ENCODE data around the gene CREB3L2. TPM values are rescaled to one million over a fixed set of nuclear protein-coding genes. Genes with fewer than 3 reads are reported as not detected.
A peak's percentile ranks its signal among the peaks of the same experiment; 100 is the strongest.

Gene CREB3L2
- total and polyA plus RNA-seq, 2 of the 13 experiments (the other 11 are each of a cell fraction or from before 2014, with no cell fraction given): 22.1 to 41.1 TPM

- TF ChIP-seq SSRP1 (CRISPR knock-in tag; IDR thresholded peaks at IDR 0.05) (no peak), GFI1 (CRISPR knock-in tag; IDR thresholded peaks at IDR 0.05; ENCODE audit: borderline replicate concordance) (no peak), NCOA2 (CRISPR knock-in tag; IDR thresholded peaks at IDR 0.05) (no peak), TEAD2 (CRISPR knock-in tag; IDR thresholded peaks at IDR 0.05) (no peak), TSC22D2 (CRISPR knock-in tag; IDR thresholded peaks at IDR 0.05; ENCODE audit: borderline replicate concordance) (no peak), ZNF10 (CRISPR knock-in tag; IDR thresholded peaks at IDR 0.05; ENCODE audit: borderline replicate concordance, low read depth) (no peak), ZSCAN12 (CRISPR knock-in tag; IDR thresholded peaks at IDR 0.05) (no peak), RARG (CRISPR knock-in tag; IDR thresholded peaks at IDR 0.05; ENCODE audit: low read depth) (no peak), ZNF33B (CRISPR knock-in tag; IDR thresholded peaks at IDR 0.05) (no peak), RXRA (CRISPR knock-in tag; IDR thresholded peaks at IDR 0.05) (no peak), AKNA (CRISPR knock-in tag; IDR thresholded peaks at IDR 0.05; ENCODE audit: borderline replicate concordance) (no peak), RCOR2 (CRISPR knock-in tag; IDR thresholded peaks at IDR 0.05) (0 out of 2 replicates have a peak, but pooled peaks have one; percentile 2), ETV5 (CRISPR knock-in tag; IDR thresholded peaks at IDR 0.05; ENCODE audit: borderline replicate concordance) (no peak), TIGD3 (CRISPR knock-in tag; IDR thresholded peaks at IDR 0.05; ENCODE audit: borderline replicate concordance) (no peak), E2F2 (CRISPR knock-in tag; IDR thresholded peaks at IDR 0.05; ENCODE audit: borderline replicate concordance) (no peak), ZNF563 (CRISPR knock-in tag; IDR thresholded peaks at IDR 0.05) (no peak), ZNF354B (CRISPR knock-in tag; IDR thresholded peaks at IDR 0.05) (no peak), ZBTB34 (CRISPR knock-in tag; IDR thresholded peaks at IDR 0.05) (no peak), MAF1 (CRISPR knock-in tag; IDR thresholded peaks at IDR 0.05; ENCODE audit: borderline replicate concordance) (no peak), ZFAT (CRISPR knock-in tag; conservative IDR thresholded peaks at IDR 0.05) (no peak), ZNF367 (CRISPR knock-in tag; IDR thresholded peaks at IDR 0.05; ENCODE audit: borderline replicate concordance) (no peak), TRIM24 (CRISPR knock-in tag; IDR thresholded peaks at IDR 0.05) (no peak)
Measured at GRCh38 chr7:137992550-137993394, 9.1 kb downstream of the CREB3L2 start (continued).
